Measurements from ENCODE around the gene CD4. TPM values are rescaled to one million over a fixed set of nuclear protein-coding genes. Genes with fewer than 3 reads are reported as not detected.

The CD4 gene
- total RNA-seq, 2 donors from 2014 or later = 126 to 141 TPM

GRCh38 chr12:6767353-6768319, 21.7 kb upstream of the CD4 start:
- peaks cover 76% of the 10 kb centered on the region for H3K4me1 Mint-ChIP-seq (ENCODE audit: low read depth)

GRCh38 chr12:6768437-6768914, 20.9 kb upstream of the CD4 start:
- H3K27ac Mint-ChIP-seq = no peak overlapping the region
- H3K27me3 Mint-ChIP-seq (ENCODE audit: low read depth) = peaks cover 42% of the 10 kb centered on the region
- peaks cover 13 to 14% of the 10 kb centered on the region in 2 donors for H3K36me3 Mint-ChIP-seq (ENCODE audit: insufficient read depth in 2 of 2)
- no peaks in the 10 kb centered on the region for H3K9me3 Mint-ChIP-seq
- no peak for DNase-seq
- peaks cover 85% of the 10 kb centered on the region for H3K4me1 Mint-ChIP-seq (ENCODE audit: low read depth)
- ATAC-seq (replicated peaks in 1 of 2) = no peak
- peak overlapping the region; percentile 94 to 96 for H3K4me3 Mint-ChIP-seq

More at GRCh38 chr12:6767353-6768319, 21.7 kb upstream of the CD4 start:
- DNase-seq (no peak), ATAC-seq (replicated peaks in 1 of 2) (no peak)
- H3K27me3 Mint-ChIP-seq (ENCODE audit: low read depth) = peaks cover 42% of the 10 kb centered on the region
- peak overlapping the region; percentile 94 to 96 for H3K4me3 Mint-ChIP-seq
- peaks cover 13 to 14% of the 10 kb centered on the region in 2 donors for H3K36me3 Mint-ChIP-seq (ENCODE audit: insufficient read depth in 2 of 2)
- H3K9me3 Mint-ChIP-seq = no peaks in the 10 kb centered on the region
- peak overlapping the region; percentile 86 for H3K27ac Mint-ChIP-seq

DNA sequence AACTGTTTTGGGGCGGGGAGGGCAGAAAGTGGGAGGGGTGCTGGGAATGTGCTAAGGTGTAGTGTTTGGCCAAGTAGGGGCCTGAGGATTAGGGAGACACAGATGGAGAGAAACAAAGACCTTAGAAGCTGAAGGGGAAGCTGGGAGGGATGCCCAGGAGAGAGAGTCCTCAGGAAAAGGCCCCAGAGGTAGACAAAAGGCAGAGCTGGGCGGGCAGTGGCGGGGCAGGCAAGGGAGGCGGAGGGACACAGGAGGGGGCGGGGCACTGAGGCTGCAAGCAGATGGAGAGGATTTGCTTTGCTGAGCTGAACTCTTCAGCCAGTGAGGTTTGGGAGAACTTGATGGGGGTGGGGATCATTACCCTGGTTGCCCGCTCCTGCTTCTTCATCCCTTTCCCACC, 20.3 kb upstream of the CD4 start:
- Mint-ChIP-seq H3K4me3 (peak overlapping the region in 1 of 2 donors; percentile 96), H3K27ac (no peak overlapping the region)

DNA sequence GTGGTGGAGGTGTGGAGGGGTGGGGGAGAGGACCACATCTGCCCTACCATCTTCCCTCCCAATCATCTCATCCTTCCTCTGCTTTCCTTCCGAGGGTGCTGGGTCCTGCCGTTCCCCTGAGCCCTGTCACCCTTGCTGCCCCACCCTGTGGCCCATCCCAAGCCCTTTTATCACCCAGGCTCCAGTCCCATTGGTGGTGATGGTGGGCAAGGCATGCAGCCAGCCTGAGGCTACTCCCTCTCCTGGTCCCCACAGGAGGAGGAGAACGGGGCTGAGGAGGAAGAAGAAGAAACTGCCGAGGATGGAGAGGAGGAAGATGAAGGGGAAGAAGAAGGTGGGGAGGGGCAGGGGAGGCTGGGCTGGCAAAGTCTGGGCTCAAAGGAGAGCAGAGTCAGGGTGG, 19.7 kb upstream of the CD4 start:
- peaks cover 84% of the 10 kb centered on the region for H3K4me1 Mint-ChIP-seq (ENCODE audit: low read depth)
- no peak overlapping the region for H3K27ac Mint-ChIP-seq
- ATAC-seq (replicated peaks in 1 of 2) (no peak), DNase-seq (no peak)
- H3K36me3 Mint-ChIP-seq (ENCODE audit: insufficient read depth in 2 of 2) = peaks cover 16% of the 10 kb centered on the region in 2 donors
- H3K27me3 Mint-ChIP-seq (ENCODE audit: low read depth) = peaks cover 34% of the 10 kb centered on the region
- no peaks in the 10 kb centered on the region for H3K9me3 Mint-ChIP-seq
- peak overlapping the region in 1 of 2 donors; percentile 32 for H3K4me3 Mint-ChIP-seq

More for the DNA sequence above, 20.3 kb upstream of the CD4 start:
- no peak for DNase-seq
- Mint-ChIP-seq H3K4me1 (ENCODE audit: low read depth) (peaks cover 84% of the 10 kb centered on the region), H3K36me3 (ENCODE audit: insufficient read depth in 2 of 2) (peaks cover 13 to 14% of the 10 kb centered on the region in 2 donors), H3K27me3 (ENCODE audit: low read depth) (peaks cover 40% of the 10 kb centered on the region), H3K9me3 (no peaks in the 10 kb centered on the region)
- no peak for ATAC-seq (replicated peaks in 1 of 2)

DNA sequence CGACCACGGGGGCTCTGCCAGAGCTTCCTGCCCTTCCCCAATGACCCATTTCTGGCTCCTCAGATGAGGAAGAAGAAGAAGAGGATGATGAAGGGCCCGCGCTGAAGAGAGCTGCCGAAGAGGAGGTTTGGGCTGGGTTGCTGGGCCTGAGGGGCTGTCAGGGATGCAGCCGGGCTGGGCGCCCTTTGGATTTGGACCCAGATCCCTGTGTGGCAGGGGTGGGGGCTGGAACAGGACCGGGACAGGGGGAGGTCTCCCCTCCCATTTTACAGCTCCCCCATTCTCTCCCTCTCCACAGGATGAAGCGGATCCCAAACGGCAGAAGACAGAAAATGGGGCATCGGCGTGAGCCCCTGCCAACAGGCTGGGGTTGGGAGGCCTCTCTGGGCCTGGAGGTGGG, 19.2 kb upstream of the CD4 start:
- ATAC-seq (replicated peaks in 1 of 2) (no peak), DNase-seq (no peak)
- Mint-ChIP-seq H3K36me3 (ENCODE audit: insufficient read depth in 2 of 2) (peaks cover 19% of the 10 kb centered on the region in 2 donors), H3K27ac (no peak overlapping the region), H3K27me3 (ENCODE audit: low read depth) (peaks cover 29% of the 10 kb centered on the region), H3K4me1 (ENCODE audit: low read depth) (peaks cover 84% of the 10 kb centered on the region), H3K4me3 (peak overlapping the region in 1 of 2 donors; percentile 24), H3K9me3 (no peaks in the 10 kb centered on the region)

GRCh38 chr12:6770600-6770999, 18.7 kb upstream of the CD4 start:
- Mint-ChIP-seq H3K4me1 (ENCODE audit: low read depth) (peaks cover 84% of the 10 kb centered on the region), H3K4me3 (peak overlapping the region; percentile 26 to 38), H3K27ac (no peak overlapping the region), H3K36me3 (ENCODE audit: insufficient read depth in 2 of 2) (peaks cover 20 to 21% of the 10 kb centered on the region in 2 donors), H3K27me3 (ENCODE audit: low read depth) (peaks cover 24% of the 10 kb centered on the region), H3K9me3 (no peaks in the 10 kb centered on the region)
- DNase-seq (no peak), ATAC-seq (replicated peaks in 1 of 2) (no peak)

DNA sequence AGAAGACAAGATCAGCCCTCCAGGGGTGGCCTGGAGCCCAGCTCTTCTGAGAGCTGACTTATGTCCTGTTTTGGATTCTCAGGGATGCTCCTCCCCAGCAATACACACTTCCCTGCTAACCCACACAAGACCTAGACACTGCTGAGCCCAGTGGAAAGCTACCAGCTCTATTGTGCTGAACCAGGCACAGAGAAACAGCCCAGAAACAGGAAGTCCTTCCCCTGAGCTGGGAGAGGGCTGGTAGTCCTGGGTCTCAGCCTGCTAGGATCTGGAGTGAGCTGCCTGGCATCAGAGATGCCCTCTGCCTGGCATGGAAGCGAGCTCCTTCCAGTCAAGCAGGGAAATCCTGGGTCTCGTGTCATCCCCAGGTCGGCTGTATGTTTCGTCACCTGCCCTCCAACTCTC, 18.2 kb upstream of the CD4 start:
- DNase-seq = no peak
- Mint-ChIP-seq H3K27ac (no peak overlapping the region), H3K4me3 (peak overlapping the region; percentile 26 to 78), H3K9me3 (no peaks in the 10 kb centered on the region), H3K4me1 (ENCODE audit: low read depth) (peaks cover 85% of the 10 kb centered on the region), H3K36me3 (ENCODE audit: insufficient read depth in 2 of 2) (peaks cover 20 to 22% of the 10 kb centered on the region in 2 donors), H3K27me3 (ENCODE audit: low read depth) (peaks cover 22% of the 10 kb centered on the region)
- ATAC-seq (replicated peaks in 1 of 2) = no peak

GRCh38 chr12:6771509-6772330, 17.6 kb upstream of the CD4 start:
- peaks cover 22% of the 10 kb centered on the region for H3K27me3 Mint-ChIP-seq (ENCODE audit: low read depth)
- H3K4me3 Mint-ChIP-seq = peak overlapping the region; percentile 78 to 79
- ATAC-seq (replicated peaks in 1 of 2) (no peak), DNase-seq (no peak)
- H3K4me1 Mint-ChIP-seq (ENCODE audit: low read depth) = peaks cover 91% of the 10 kb centered on the region
- H3K27ac Mint-ChIP-seq = peak overlapping the region; percentile 93
- no peaks in the 10 kb centered on the region for H3K9me3 Mint-ChIP-seq
- peaks cover 24% of the 10 kb centered on the region in 2 donors for H3K36me3 Mint-ChIP-seq (ENCODE audit: insufficient read depth in 2 of 2)

DNA sequence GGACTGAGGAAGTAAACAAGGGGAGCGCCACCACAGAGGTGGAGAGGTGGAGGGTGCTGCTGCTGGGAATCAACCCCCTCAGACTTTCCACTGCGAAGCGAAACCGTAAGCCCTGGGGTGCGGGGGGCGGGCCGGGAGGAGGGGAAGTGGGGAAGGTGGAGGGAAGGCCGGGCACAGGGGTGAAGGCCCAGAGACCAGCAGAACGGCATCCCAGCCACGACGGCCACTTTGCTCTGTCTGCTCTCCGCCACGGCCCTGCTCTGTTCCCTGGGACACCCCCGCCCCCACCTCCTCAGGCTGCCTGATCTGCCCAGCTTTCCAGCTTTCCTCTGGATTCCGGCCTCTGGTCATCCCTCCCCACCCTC, 17.0 kb upstream of the CD4 start, which contains the start of gene LAG3:
Gene LAG3 (plus strand): TSS at position 190 of the 365 bp plus-strand sequence. CDS start 333 bp downstream, outside the sequence.
- peak within 1 kb of the TSS; percentile 93 for H3K27ac Mint-ChIP-seq
- peak; percentile 65 to 67 for DNase-seq
- peak within 1 kb of the TSS; percentile 78 to 79 for H3K4me3 Mint-ChIP-seq
- ATAC-seq (replicated peaks in 1 of 2) = peak; percentile 54
- peaks cover 23 to 24% of the 10 kb centered on the region in 2 donors for H3K36me3 Mint-ChIP-seq (ENCODE audit: insufficient read depth in 2 of 2)
- H3K9me3 Mint-ChIP-seq = no peaks in the 10 kb centered on the region
- H3K27me3 Mint-ChIP-seq (ENCODE audit: low read depth) = peaks cover 22% of the 10 kb centered on the region
- H3K4me1 Mint-ChIP-seq (ENCODE audit: low read depth) = peaks cover 94% of the 10 kb centered on the region

DNA sequence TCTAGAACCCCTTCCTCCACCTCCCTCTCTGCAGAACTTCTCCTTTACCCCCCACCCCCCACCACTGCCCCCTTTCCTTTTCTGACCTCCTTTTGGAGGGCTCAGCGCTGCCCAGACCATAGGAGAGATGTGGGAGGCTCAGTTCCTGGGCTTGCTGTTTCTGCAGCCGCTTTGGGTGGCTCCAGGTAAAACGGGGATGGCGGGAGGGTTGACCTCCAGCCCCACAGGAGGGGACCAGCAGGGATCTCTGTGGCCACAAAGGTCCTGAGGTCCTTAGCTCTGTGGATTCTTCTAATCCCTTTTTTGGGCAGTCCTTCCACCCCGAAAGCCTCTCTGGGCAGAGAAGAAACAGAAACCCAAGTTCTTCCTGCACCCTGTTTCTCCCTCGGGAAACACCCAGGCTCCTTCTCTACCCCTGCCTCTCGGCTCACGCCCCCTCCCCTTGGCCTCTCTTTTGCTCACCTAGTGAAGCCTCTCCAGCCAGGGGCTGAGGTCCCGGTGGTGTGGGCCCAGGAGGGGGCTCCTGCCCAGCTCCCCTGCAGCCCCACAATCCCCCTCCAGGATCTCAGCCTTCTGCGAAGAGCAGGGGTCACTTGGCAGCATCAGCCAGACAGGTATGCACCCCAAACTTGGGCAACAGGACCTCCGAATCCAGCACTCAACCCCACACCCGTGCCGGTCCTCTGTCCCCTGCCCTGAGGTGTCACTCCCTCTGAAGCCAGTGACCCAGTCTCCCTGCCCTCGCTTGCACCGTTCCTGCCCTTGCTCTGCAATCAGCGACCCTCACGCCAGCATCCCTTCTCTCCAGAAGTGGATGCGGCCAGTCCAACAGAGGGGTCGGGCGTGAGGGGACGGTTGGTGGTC, 16.4 kb upstream of the CD4 start:
- Mint-ChIP-seq H3K27ac (peak overlapping the region; percentile 93), H3K4me1 (ENCODE audit: low read depth) (peaks cover 94% of the 10 kb centered on the region), H3K4me3 (peak overlapping the region; percentile 78 to 79), H3K9me3 (no peaks in the 10 kb centered on the region), H3K27me3 (ENCODE audit: low read depth) (peaks cover 17% of the 10 kb centered on the region), H3K36me3 (ENCODE audit: insufficient read depth in 2 of 2) (peaks cover 20 to 23% of the 10 kb centered on the region in 2 donors)
- ATAC-seq (replicated peaks in 1 of 2) (no peak), DNase-seq (no peak)

DNA sequence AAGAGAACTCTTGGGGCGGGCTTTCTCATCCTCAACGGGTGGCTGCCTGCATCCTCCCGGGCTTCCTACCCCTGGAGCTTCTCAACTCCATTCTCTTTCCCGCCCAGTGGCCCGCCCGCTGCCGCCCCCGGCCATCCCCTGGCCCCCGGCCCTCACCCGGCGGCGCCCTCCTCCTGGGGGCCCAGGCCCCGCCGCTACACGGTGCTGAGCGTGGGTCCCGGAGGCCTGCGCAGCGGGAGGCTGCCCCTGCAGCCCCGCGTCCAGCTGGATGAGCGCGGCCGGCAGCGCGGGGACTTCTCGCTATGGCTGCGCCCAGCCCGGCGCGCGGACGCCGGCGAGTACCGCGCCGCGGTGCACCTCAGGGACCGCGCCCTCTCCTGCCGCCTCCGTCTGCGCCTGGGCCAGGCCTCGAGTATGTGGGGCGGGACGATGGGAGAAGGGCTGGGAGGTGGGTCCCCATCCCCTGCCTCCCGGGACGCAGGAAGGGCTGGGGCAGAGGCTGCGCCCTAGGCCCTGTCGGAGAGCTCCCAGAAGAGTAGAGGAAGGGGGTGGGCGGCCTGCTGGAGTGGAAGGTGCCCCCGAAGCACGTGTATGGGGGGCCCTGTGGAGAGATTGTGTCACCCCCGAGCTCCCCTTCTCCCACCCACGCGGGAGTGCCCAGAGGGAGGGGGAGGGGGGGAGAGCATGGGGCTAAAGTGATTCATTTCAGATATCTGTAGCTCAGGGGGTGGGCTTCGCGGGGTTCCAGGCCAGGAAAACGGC, 15.6 kb upstream of the CD4 start:
- ATAC-seq (replicated peaks in 1 of 2) (peak; percentile 37 to 43), DNase-seq (peak; percentile 57 to 61)
- H3K27ac Mint-ChIP-seq = peak overlapping the region; percentile 88
- peak overlapping the region; percentile 78 to 82 for H3K4me3 Mint-ChIP-seq
- H3K36me3 Mint-ChIP-seq (ENCODE audit: insufficient read depth in 2 of 2) = peaks cover 20 to 27% of the 10 kb centered on the region in 2 donors
- H3K27me3 Mint-ChIP-seq (ENCODE audit: low read depth) = peaks cover 9% of the 10 kb centered on the region
- H3K9me3 Mint-ChIP-seq = no peaks in the 10 kb centered on the region
- H3K4me1 Mint-ChIP-seq (ENCODE audit: low read depth) = peaks cover 94% of the 10 kb centered on the region
